PC-9 (cell line): ENCODE results near the gene DOP1A. TPM values are rescaled to one million over a fixed set of nuclear protein-coding genes. Genes with fewer than 3 reads are reported as not detected.

ENCODE experiments used
- BruUV-seq: library from RNA; stranded (reverse); fragments of 400-500 nt; replicated peaks from 2 replicates; lab custom pipeline; 2021; lab: Mats Ljungman, UMichigan
- CTCF ChIA-PET: fragments of 300-600 bp; sonication (Branson Sonifier 250); formaldehyde crosslinking; loops from one replicate; lab custom pipeline; 2022; ENCODE audit warnings: antibody characterized with exemption; lab: Charles Lee
- POLR2A ChIA-PET: fragments of 300-600 bp; sonication (Branson Sonifier 250); formaldehyde crosslinking; loops from one replicate; lab custom pipeline; 2022; ENCODE audit warnings: antibody characterized with exemption; ENCODE audit not compliant: unreplicated experiment; lab: Charles Lee
- DNase-seq, 2 experiments: peaks; one replicate each; pipeline versions ENCODE4 v3.0.0 to v3.0.0-alpha.2; 2015 to 2022; ENCODE audit warnings: mixed read lengths in 1 of 2
- H2AFZ ChIP-seq: fragments of 200-600 bp; sonication (generic); 2 replicates; pipeline ENCODE4 v1.8.1; 2017; ENCODE audit warnings: antibody characterized with exemption
- H3F3A ChIP-seq: fragments of 200-600 bp; sonication (generic); 2 replicates; pipeline ENCODE4 v1.8.1; 2017; ENCODE audit warnings: antibody characterized with exemption, mild to moderate bottlenecking, low read depth; ENCODE audit not compliant: insufficient read depth
- H3K27ac ChIP-seq: fragments of 200-600 bp; sonication (generic); 2 replicates; pipeline ENCODE4 v1.6.1; 2016; ENCODE audit warnings: mixed run types
- H3K27me3 ChIP-seq: fragments of 200-600 bp; sonication (generic); 2 replicates; pipeline ENCODE4 v1.6.1; 2016; ENCODE audit warnings: low read depth, mixed run types; ENCODE audit not compliant: insufficient read depth
- H3K36me3 ChIP-seq: fragments of 200-600 bp; sonication (generic); 2 replicates; pipeline ENCODE4 v1.6.1; 2016; ENCODE audit warnings: low read depth, mixed run types
- H3K4me1 ChIP-seq: fragments of 200-600 bp; sonication (generic); replicated peaks from 2 replicates; pipeline ENCODE4 v1.6.1; 2016; ENCODE audit warnings: mixed run types; ENCODE audit not compliant: insufficient read depth
- H3K4me2 ChIP-seq: fragments of 200-600 bp; sonication (generic); 2 replicates; pipeline ENCODE4 v1.6.1; 2017; ENCODE audit warnings: mixed run types
- H3K4me3 ChIP-seq: fragments of 200-600 bp; sonication (generic); 2 replicates; pipeline ENCODE4 v1.6.1; 2016; ENCODE audit warnings: mixed run types
- H3K79me2 ChIP-seq: fragments of 200-600 bp; sonication (generic); 2 replicates; pipeline ENCODE4 v1.6.1; 2017; ENCODE audit warnings: low read depth, mixed run types
- H3K9me2 ChIP-seq: fragments of 200-600 bp; sonication (generic); 2 replicates; pipeline ENCODE4 v1.8.1; 2017; ENCODE audit warnings: mild to moderate bottlenecking; ENCODE audit not compliant: insufficient read depth
- H3K9me3 ChIP-seq: fragments of 200-600 bp; sonication (generic); 2 replicates; pipeline ENCODE4 v1.8.1; 2016; ENCODE audit warnings: low read depth; ENCODE audit not compliant: insufficient read depth
- H4K20me1 ChIP-seq: fragments of 200-600 bp; sonication (generic); 2 replicates; pipeline ENCODE4 v1.8.1; 2017; ENCODE audit not compliant: insufficient read depth
- EZH2 ChIP-seq: fragments of 200-600 bp; sonication (generic); IDR thresholded peaks from 2 replicates; pipeline ENCODE4 v1.8.0; 2017; ENCODE audit warnings: antibody characterized with exemption, low read depth
- intact Hi-C: fragments of 100-400 bp; cut with micrococcal nuclease; formaldehyde crosslinking; loops from one replicate; pipeline ENCODE4 v1.10.0; 2022; ENCODE audit not compliant: unreplicated experiment
- total RNA-seq: library from RNA; stranded (reverse); gene quantifications from 2 replicates; pipeline ENCODE4 v1.2.3, GENCODE V29; 2021
- TF ChIP-seq, protein P1 (sequence below): fragments of 200-600 bp; sonication (generic); conservative IDR thresholded peaks from 2 replicates; pipeline ENCODE4 v1.6.1; 2017; ENCODE audit warnings: mixed run types, antibody characterized with exemption, mild to moderate bottlenecking, moderate library complexity

The DOP1A gene
- total RNA-seq, 1 experiment from 2014 or later = 3.9 TPM

DNA sequence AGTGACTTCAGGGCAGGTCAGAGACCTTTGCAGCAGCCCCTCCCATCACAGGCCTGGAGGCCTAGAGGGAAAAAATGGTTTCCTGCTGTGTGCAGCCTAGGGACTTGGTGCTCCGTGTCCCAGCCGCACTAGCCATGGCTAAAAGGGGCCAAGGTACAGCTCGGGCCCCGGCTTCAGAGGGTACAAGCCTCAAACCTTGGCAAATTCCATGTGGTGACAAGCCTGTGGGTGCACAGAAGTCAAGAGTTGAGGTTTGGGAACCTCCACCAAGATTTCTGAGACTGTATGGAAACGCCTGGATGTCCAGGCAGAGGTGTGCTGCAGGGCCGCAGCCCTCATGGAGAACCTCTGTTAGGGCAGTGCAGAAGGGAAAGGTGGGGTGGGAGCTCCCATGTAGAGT is 35.8 kb upstream of the DOP1A start:
- no peaks in the 10 kb centered on the region for H3K4me1 ChIP-seq

DNA sequence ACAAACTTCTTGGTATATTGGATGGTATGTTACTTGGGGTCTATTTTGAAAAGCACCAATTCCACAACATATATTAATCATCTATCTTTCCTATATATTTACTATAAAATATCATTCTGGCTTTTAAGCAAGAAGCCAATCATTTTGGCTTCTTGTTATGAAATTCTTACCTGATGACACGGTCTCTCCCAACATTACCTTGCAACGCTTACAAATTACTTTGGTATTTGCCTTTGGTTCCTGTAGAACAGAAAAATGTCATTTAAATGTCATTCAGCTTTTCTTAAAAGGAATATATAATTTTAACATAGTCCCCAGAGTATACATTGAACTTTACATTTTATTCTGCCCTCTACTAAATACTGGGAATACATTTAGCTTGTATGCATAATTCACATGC is 29.2 kb upstream of the DOP1A start:
- intact Hi-C loops = no loop called here
- H2AFZ ChIP-seq = no peak overlapping the region
- CTCF ChIA-PET = no interaction called here

More for the DNA sequence above, 35.8 kb upstream of the DOP1A start:
- no peaks in the 10 kb centered on the region for H3F3A ChIP-seq
- TF ChIP-seq, protein P1, sequence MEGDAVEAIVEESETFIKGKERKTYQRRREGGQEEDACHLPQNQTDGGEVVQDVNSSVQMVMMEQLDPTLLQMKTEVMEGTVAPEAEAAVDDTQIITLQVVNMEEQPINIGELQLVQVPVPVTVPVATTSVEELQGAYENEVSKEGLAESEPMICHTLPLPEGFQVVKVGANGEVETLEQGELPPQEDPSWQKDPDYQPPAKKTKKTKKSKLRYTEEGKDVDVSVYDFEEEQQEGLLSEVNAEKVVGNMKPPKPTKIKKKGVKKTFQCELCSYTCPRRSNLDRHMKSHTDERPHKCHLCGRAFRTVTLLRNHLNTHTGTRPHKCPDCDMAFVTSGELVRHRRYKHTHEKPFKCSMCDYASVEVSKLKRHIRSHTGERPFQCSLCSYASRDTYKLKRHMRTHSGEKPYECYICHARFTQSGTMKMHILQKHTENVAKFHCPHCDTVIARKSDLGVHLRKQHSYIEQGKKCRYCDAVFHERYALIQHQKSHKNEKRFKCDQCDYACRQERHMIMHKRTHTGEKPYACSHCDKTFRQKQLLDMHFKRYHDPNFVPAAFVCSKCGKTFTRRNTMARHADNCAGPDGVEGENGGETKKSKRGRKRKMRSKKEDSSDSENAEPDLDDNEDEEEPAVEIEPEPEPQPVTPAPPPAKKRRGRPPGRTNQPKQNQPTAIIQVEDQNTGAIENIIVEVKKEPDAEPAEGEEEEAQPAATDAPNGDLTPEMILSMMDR = no peak
- H2AFZ ChIP-seq = no peak overlapping the region
- H3K4me2 ChIP-seq = no peak overlapping the region
- H3K9me3 ChIP-seq = no peaks in the 10 kb centered on the region
- no TSS peak for BruUV-seq
- H3K4me3 ChIP-seq = no peak overlapping the region
- CTCF ChIA-PET = no interaction called here
- H3K9me2 ChIP-seq = no peaks in the 10 kb centered on the region
- POLR2A ChIA-PET = no interaction called here
- intact Hi-C loops = no loop called here
- no peaks in the 10 kb centered on the region for H3K27me3 ChIP-seq
- DNase-seq = no peak
- H3K79me2 ChIP-seq = no peaks in the 10 kb centered on the region
- no peak overlapping the region for H3K27ac ChIP-seq
- no peaks in the 10 kb centered on the region for H4K20me1 ChIP-seq
- H3K36me3 ChIP-seq = no peaks in the 10 kb centered on the region

DNA sequence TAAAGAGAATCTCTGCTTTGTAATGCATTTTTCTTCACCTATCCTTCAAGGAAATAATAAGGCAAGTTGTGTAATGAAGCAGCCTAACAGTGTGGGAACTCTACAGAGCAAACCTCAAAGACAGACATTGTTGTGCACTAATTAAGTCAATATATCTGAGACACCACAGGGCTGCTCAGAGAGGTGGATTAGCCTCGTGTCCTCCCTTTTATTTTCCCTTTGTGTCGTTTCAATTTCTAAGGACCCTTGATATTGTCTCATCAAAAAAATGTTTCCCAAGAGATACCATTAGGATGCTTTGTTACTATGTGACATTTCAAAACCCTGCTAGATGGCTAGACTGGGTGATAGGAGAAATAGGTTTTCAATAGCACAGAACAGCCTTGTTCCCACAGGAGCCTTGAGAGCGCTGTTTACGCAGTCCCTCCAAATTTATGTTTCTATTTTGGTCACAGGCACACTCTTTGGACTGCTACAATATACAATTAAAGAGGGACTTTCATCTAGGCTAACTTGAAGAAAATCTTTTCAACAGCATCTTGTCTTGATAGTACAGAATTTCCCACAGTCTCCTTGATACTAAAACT is 24.9 kb upstream of the DOP1A start:
- ChIA-PET POLR2A (no interaction called here), CTCF (no interaction called here)
- no peak overlapping the region for H2AFZ ChIP-seq
- H4K20me1 ChIP-seq = no peaks in the 10 kb centered on the region
- H3K27ac ChIP-seq = no peak overlapping the region
- BruUV-seq = no TSS peak
- H3K36me3 ChIP-seq = no peaks in the 10 kb centered on the region
- H3K27me3 ChIP-seq = no peaks in the 10 kb centered on the region
- no peaks in the 10 kb centered on the region for H3K9me2 ChIP-seq
- no peak overlapping the region for H3K4me3 ChIP-seq
- H3K9me3 ChIP-seq = no peaks in the 10 kb centered on the region
- intact Hi-C loops = loop anchor here (10.0 kb wide), 1 partner anchor 648 kb away; no protein-coding TSS in a partner anchor
- no peaks in the 10 kb centered on the region for H3K4me1 ChIP-seq
- no peak overlapping the region for H3K4me2 ChIP-seq
- H3K79me2 ChIP-seq = no peaks in the 10 kb centered on the region
- H3F3A ChIP-seq = no peaks in the 10 kb centered on the region
- no peak for TF ChIP-seq EZH2
- TF ChIP-seq, protein P1 = no peak
- DNase-seq = no peak

More for the DNA sequence above, 29.2 kb upstream of the DOP1A start:
- BruUV-seq = no TSS peak
- POLR2A ChIA-PET = interaction anchor here (0.6 kb wide), 2 partner anchors 177 to 777 kb away, joined by 4 to 13 read pairs; no protein-coding TSS in a partner anchor
- Histone ChIP-seq H3K4me2 (no peak overlapping the region), H3F3A (no peaks in the 10 kb centered on the region), H3K36me3 (no peaks in the 10 kb centered on the region), H3K9me2 (no peaks in the 10 kb centered on the region), H3K27ac (no peak overlapping the region), H3K4me3 (no peak overlapping the region), H4K20me1 (no peaks in the 10 kb centered on the region), H3K27me3 (no peaks in the 10 kb centered on the region), H3K4me1 (no peaks in the 10 kb centered on the region), H3K9me3 (no peaks in the 10 kb centered on the region), H3K79me2 (no peaks in the 10 kb centered on the region)
- TF ChIP-seq, protein P1 = no peak
- no peak for TF ChIP-seq EZH2
- no peak for DNase-seq
